GM19463 (cell line): ENCODE data around the gene RTN4R.

Experiments used
- ATAC-seq: cut with Tn5 transposase; IDR thresholded peaks from one replicate; pipeline ENCODE4 v1.9.1; 2021; ENCODE audit warnings: mild to moderate bottlenecking, moderate library complexity; ENCODE audit not compliant: unreplicated experiment

The RTN4R gene

DNA sequence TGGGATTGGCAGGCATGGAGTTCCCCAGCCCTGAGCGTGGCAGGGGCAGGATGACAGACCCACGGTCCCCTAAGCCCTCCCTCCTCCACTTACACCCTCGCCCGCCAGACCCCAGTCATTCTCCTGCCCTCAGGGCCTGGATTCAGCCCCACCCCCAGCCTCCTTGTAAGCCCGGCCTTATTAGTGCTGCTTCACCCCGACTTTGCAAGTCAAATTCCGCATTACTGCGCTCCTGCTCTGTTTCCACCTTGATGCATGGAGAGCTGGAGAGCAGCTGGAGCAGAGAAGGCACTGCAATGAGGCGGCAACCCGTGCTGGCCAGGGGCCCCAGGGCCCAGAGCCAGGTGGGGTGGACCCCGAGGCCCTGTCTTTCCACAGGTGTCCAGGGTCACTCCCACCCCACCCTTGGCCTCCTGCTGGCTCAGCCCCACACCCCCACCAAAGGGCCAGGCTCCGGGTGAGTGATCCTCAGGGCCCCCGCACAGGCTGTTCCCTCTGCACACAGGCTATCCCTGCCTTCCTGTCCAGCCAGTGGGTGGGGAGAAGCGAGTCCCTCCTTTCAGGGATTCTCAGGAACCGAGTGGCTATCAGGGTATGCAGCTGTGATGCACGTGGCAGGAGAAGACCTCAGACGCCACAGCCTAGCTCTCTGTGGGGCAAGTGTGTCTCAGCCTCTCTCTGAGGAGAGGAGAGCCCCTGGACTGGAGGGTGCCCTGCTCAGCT is 36.4 kb downstream of the RTN4R start:
- no peak for ATAC-seq

DNA sequence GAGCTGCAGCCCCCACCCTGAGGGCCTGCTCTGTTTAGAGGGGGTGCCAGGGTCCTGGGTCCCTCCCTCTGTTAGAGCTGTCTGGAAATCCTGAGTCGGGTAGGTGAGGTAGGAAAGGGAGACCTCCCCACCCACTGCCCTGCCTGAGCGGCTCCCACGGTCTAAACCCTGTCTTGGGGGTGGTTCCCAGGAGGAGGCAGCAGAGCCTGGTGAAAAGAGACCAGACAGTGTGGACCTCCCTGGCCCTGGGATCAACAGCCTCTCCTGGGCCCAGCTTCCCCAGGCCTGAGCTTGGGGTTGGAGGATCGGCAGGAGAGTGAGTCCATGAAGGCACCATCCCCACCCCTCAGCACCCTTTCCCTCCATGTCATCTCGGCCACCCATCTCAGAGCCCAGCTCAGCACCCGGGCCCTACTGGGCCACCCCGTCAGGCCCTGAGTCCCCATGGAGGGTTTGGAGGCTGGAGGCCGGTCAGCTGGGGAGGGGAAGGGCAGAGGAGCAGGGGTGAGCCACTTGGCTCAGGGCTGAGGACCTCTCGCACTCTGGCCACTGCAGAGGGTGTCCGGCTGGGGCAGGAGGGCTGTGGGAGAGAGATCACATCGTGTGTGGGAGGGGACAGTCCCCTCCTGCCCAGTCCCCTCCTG is 37.2 kb downstream of the RTN4R start:
- ATAC-seq, result no peak

DNA sequence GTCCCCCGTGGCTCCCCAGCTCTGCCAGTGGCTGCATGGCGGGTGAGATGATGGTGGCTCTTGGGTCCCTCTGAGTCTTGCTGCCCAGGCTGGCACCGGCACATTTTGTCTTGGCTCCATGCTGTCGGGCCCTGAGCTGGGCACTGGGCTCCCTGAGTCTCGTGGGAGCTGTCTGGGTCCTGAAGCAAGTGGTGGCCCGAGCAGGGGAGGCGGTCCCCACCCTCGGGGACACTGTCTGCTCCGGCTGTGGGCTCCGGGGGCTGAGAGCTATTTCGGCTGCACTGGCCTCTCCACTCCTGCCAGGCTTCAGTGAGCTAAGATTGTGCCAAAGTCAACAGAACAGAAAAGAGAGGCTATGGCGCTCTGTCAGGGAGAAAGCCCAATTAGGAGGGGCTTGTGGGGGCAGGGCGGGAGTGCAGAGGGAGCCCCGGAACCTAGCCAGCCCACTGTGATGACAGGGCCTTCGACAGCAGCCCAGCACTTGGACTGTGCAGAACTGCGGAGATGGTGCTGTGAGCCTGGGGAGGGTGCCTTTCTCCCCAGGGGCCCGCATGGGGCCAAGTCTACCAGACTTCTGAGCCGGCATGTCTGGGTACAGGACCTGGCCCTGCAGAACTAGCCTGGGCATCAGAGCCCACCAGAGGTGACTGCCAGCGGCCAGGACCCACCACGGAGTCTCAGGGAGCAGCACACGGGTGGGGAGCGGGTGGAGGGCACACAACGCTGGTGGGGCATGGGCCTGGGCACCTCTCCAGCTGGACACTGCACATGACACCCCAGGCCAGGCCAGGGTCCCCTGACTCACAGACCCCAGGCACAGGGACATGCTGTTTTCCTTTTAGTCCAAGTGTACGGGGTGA is 38.0 kb downstream of the RTN4R start:
- ATAC-seq, result no peak

DNA sequence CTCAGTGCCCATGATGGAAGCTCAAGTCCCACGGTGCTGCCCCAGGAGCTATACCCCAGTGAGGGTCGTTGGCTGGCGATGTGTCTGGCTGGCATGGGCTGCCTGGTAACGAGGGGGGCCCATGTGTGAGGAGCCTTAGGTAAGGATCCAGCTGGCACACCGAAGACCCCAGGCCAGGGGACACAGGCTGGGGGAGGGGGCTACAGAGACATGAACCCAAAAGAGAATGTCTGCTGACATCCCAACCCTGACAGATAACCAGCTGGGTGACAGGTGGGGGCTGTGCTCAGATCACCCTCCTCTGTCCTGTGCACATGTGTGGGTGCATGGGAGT is 39.2 kb downstream of the RTN4R start:
- no peak for ATAC-seq

DNA sequence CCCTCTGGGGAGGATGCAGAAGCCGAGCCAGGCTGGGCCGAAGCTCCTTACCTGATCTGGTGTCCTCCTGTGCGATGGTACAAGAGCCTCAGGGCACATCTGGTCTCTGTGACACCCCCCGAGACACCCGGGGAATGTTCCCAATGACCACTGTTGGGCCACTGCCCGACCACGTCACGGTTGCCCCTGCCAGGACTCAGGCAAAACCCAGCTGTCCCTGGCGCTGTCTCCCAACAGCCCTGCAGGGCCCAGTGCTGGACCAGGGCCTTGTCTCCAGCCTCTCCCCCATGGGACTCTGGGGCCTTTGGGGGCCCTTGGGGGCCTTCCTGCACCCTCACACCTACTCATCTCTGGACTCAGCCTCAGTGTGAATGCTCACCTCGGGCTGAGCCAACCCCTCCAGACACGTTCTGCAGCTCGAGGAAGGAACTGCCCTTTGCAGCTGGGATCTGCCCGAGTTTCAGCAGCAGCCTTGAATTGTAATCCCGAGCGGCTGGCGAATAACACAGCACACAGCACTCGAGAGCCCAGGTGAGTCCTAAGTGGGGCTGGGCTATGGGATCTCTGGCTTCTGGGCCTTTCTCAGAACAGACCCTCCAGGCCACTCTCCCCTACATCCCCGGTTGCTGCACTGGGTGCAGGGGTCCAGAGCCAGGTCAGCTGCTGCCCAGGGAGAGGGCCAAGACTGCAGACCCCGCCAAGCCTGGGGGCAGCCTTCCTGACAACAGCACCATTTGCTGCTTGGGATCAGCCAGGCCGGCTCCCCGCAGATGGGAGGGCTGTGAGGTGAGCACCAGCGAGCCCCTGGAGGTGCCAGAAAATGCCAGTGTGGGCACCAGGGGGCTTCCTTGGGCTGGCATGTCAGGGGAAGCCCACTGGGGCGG is 39.8 kb downstream of the RTN4R start:
- no peak for ATAC-seq

DNA sequence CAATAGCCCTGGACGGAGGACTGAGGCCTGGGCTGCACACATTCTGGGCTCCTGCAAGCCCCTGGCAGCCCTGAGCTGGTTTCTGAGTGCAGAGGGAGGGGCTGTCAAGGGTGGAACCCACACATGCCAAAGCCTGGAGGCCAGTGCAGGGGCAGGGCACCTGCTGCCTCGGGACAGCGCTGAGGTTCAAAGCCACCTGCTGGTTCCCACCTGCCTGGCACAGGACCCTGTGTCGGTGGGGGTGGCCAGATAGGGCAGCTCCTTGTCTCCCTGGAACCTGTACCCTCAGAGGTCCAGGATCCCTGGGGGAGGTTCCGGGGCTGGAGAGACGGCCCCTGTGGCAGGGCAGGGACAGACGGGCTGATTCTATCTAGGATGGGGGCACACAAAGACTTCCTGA is 40.8 kb downstream of the RTN4R start:
- ATAC-seq, result no peak

DNA sequence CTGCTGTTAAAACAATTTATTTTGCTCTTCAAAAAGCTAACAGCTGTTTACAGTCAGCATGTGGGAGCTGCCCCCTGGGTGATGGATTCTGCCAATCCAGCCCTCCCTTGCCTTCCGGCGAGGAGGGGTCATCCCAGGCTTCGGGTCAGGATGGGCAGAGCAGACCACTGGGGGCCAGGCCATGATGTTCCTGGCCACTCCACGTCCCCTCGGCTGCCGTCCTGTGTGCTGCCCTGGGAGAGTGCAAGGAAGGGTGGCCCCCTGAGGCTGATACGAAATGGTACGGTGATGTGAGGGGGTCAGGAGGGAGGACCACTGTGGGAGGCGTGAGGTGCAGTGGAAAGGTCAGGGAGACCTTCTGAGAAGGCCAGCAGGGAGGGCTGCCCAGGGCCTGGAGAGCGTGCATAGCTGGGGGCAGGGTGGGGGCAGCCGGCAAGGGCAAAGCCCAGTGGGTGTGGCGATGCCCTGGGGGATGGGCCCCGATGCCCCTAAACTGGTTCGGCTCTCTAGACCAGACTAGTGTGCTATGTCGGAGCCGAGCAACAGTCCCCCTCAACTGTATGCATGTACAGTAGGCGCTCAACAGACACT is 41.3 kb downstream of the RTN4R start:
- ATAC-seq, result no peak

DNA sequence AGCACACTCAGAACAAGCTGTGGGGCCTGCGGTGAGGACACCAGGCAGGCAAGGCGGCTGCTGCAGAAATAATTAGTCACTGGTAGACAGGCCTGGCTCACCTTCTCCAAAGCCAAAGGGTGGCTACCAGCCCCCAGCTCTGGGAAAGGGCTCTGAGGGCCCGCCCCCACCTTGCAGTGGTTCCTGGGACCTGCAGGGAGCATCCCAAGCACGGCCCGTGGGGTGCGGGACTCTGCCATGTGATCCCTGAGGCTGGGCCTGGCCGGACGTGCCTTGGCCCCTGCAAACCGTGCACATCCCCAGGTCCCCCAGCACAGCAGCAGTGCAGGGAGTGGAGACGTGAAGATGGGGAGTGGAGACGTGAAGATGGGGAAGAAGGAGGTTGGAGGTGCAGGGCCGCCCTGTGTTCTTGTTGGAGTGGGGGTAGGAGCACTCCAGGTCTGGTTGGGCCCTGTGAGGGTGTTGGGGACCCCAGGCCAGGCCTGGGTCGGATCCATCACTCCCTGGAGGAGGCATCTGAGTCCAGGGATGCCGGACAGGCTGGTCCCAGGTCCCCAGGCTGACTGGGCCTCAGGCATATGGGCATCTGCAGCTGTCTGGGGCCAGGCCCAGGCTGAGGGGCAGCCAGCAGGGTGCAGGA is 41.9 kb downstream of the RTN4R start:
- no peak for ATAC-seq

DNA sequence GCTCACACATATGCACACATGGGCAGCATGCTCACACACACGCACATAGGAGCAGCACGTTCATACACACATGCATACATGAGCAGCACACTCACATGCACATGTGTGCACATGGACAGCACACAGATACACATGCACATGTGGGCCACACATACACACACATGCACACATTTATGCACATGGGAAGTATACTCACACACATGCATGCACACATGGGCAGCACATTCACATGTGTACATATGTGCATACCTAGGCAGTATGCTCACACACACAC is 42.5 kb downstream of the RTN4R start:
- no peak for ATAC-seq

DNA sequence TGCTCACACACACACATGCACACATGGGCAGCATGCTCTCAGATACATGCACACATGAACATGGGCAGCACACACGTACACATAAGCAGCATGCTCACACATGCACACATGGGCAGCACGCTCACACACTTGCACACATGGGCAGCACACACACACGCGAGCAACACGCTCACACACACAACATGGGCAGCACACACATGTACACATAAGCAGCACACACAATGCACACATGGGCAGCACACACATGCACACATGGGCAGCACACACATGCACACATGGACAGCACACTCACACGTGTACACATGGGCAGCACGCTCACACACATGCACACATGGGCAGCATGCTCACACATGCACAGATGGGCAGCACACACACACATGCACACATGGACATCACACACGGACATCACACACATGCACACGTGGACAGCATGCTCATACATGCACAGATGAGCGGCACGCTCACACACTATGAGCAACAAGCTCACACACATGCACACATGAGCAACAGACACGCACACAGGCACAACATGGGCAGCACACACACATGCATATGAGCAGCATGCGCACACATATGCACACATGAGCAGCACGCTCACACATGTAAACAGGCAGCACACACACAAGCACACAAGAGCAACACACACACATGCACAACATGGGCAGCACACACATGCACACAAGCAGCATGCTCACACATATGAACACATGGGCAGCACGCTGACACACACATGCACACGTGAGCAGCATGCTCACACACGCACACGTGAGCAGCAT is 43.0 kb downstream of the RTN4R start:
- no peak for ATAC-seq

DNA sequence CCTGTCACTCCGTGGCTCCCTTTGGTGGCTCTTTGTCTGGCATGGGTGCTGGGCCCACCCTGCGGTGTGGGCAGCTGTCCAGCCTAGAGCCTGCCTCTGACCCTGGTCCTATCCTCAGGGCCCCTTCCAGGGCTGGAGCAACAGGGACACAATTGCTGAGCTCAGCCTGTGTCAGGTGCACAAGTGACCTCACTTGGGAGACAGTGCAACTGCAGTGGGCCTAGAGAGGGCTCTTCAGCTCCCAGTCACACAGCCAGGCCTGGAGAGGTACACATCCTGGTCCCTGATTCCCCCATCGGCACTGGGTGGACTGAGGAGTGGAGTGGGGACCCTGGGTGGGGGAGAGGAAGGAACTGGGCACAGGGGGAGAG is 43.9 kb downstream of the RTN4R start:
- no peak for ATAC-seq

DNA sequence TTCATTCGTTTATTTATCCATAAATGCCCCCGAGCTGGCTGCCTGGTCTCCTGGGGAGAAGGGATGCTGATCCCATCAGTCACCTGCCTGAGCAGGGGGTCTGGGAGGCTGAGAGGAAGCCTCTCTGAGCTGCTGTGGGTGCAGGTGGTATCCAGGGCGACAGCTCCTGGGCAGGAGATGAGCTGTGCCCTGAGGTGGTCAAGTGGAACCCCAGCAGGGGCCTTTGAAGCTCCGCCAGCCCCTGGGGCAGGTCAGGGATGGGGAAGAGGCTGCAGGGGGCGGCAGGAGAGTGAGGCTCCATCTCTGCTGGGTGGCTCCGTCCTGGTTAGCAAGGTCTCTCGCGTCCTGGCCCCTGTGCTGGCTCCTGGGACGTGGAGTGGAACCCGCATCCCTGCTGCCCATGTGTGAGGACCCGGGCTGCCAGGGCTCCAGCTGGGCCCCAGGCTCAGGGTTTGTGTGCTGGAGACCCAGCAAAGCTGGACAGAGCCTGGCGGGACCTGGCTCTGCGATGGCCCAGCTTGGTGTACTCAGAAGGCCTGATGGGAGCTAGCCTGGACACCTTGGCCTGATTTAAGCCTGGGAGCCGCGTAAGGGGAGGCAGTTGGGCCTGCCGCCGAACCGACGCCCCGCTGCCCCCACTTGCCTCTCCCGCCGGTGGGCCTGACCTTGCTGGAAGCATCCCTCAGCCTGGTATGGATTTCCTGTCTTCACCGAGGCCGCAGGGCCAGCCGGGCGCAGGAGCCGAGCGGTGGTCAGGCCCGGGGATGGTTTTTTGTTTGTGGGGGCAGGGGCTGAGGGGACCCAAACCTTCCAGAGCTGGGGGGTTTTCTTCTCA is 44.5 kb downstream of the RTN4R start:
- no peak for ATAC-seq

DNA sequence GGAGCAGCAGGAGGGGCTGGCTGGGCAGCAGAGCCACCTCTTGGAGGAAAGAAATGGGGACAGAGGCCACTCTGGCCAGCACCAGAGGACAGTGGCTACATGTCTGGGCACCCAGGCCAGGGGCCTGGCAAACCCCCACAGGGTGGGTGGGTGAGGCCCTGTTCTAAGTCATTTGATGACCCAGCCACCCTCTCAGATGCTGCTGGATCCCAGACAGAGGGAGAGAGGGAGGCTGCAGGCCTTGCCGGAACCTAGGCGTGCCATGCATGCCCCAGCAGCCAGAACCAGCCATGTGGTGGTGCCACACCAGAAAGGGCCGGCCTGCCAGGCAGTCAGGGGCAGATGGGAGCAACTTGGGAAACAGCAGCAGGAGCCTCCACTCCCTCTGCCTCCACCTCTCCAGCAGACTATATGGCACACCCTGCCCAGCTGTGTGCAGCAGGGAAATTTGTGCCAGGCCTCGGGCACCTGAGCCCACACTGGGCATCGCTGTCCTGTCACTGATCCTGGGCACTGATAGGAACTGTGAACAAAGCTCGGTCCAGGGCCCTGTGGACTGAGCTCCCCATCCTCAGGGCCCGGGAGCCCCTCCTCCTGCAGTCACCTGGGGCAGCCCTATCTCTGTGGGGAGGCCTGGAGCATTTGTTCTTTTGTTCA is 45.2 kb downstream of the RTN4R start:
- no peak for ATAC-seq

DNA sequence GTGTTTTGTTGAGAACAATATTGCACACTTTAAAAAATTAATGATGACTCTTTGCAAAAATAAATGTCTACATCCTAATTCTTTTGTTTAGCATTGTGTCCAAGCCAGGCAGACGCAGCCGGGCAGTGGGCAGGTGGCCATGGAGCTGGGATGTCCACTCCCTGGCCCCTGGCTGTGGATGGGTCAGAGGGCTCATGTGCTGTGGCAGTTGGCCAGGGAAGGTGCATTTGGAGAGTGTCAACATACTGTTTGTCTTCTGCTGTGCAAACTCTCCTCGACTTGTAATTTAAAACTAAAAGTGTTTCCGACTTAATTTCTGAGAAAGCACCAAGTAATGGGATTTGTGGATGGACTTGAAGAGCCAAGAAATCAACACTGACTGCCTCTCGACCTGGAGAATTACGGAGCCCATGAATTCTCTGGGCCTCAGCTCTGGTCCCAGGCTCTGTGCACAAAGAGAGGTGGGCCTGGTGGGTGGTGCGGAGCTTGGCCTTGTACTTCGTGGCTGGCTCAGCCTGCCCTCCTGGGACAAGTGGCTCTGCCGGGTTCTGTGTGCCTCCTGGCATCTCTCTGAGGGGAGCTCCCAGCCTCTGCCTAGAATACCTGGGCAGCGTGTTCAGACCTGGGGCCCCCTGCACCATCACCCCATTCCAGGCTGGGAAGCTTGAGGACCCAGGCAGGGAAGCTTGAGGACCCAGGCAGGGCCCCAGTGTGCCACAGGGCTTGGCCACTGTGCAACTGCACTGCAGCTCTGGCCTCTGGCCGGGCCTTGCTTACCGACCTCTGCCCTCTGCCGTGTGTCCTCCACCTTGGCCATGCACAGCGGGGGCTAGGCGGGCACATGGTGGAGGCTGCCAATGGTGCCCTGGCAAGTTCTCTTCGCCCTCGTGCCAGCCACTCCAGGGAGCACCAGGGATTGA is 46.4 kb downstream of the RTN4R start:
- no peak for ATAC-seq

DNA sequence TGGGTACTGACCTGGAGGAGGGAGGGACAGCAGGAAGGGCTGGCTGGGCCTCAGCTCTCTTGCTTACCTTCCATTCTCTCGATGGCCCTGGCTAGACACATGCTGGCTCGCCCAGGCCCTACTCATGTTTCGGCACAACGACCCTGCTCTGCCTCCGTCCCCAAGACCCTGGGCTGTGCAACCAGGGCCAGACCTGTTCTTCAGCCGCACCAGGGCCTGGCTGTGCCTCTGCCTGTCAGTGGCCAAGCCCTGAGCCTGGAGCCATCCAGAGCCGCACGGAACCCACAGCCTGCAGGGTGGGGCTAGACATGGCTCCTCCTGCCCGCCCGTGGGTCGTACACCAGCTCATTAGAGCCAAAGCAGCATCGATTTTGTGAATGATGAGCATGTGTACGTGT is 47.5 kb downstream of the RTN4R start:
- ATAC-seq, result no peak

DNA sequence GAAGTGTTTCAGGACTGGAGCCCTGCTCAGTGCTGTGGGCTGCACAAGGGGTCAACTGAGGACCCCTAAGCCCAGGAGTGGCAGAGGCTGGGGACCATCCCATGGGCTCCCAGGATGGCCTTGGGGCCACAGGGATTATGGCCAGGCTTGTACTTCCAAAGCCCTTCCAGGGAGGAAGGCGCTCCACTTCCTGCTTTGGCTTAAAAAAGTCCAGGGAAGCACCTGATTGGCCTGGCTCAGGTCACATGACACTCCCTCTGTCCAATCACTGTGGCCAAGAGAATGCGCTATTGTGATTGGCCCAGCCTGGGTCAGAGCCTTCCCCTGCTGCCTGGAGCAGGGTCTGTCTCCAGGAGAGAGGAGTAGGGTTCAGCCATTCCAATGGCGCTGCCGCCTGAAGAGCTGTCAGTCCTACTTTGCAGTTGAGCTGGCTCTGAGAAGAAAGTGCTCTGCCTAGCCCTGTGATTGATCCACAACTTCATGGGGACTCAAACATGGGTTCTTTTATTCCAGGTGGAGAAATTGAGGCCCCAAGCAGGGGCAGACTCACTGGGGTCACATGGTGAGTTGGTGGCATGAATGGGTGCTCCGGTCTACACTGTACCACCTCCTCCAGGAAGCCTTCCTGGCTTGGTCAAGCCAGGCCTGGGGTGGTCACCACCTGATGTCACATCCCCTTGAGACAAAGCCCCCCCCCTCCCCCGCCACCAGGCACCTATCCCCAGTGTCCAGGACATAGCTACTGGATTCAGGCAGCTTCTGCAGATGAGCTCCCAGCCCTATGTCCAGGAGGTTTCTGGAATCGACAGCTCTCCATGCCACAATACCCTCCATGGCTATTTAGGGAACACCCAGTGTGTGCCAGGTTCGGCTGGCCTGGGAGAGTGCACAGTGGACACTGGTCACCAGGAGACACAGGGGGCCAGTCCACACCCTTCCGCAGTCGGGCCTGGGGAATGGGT is 48.2 kb downstream of the RTN4R start:
- no peak for ATAC-seq
